ENCODE data around the gene STMND1.

Gene STMND1

DNA sequence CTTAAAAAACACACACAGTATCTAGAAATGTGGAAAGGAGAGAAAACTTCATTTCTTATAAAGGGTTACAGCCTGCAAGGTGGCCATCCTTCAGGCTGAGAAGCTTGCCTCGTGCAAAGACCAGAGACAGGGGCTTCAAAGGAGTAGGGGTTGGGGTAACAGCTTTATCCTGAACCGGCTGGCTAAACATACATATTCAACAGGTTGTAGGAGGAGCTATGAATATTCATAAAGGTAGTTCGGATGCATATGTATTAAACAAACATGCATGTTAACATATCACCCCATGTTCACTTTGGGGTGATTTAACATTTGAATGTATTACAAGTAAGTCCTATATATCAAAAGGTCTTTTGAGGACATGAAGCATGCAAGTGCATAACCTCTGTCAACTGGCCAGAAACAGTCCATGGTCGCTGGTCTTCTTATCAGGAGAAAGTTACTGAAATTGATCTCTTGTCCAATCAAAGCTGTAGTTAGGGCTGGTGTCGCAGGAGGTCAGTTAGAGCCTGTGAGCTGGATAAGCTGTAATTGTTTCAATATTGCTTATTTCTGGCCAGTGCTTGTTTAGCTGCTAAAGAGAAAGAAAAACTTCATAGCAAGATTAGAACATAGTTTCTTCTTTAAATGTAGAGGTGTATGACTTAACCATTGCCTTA, 2.3 kb upstream of the STMND1 start:
- no peak for DNase-seq

DNA sequence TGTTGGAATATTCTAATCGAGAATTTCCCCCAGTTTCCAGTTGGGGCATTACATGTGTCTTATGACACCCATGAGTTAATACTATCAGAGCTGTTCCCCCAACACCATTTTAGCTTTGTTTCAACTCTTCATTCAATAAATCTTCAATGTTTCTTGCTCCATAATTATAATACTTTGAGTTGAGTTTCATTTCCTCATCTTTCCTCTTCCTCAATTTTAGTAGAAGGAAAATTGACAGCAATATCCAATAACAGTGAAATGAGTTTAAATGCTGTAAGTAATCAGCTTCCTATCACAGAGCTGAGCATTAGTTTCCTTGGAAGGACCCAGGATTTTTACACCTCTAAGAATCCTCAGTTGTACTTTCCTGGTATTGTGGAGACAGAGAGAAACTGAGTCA, 1.0 kb upstream of the STMND1 start:
- no peak for DNase-seq

DNA sequence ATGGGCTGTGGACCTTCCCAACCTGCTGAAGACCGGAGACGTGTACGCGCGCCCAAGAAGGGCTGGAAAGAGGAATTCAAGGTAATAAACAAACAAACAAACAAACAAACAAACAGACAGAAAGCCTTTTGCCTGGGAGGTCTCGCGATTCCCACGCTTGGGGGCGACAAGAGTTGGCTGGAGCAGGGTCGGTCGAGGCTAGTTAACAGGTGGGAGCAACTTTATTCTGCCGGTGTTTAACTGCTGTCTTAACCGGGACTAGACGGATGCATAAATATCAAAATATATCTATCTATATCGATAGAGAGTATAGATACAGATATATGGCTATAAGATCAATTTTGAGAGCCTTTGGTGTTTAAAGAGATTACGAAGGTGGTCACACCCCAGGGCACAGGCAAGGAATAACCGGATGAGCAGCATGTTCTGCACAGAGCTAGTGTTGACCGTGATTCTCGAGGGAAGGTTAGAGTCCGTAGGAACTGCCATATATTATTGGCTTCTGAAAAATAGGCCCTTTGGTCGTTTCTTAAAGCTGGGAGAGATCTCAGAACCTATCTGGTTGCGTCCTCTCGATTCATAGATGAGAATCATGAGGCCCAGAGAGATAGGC, 514 bp downstream of the STMND1 start:
- DNase-seq, result no peak

DNA sequence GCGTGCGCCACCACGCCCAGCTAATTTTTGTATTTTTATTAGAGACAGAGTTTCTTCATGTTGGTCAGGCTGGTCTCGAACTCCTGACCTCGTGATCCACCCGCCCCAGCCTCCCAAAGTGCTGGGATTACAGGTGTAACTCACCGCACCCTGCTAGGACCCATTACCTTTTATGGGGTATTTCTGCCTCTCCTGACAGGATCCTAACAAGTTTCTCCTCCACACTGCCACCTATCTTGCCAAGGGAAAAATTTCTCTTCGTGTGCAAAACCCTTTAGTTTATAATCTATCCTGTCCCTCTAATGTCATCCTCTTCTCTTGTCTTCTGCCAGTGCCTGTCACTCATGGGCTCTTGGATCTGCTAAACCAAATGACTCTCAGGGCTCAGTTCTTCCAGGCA, 1.9 kb downstream of the STMND1 start:
- DNase-seq, result no peak

DNA sequence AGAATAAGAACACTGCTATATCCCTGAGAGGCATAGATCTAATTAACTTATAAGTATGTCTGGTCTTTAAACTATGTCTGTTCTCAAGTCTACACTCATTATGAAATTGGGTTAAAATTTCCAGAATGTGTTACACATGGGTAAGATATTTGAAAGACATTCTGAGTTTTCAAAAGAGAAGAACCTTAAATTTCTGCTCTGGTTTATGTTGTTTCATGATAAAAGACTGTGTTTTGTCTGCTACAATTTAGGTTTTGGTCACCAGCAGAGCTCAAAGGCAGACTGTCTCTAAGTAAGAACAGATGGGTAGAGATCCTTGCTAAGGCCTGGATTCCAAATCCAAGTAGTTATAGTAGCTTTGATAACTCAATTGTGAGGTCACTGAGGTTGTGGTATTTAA, 6.0 kb downstream of the STMND1 start:
- DNase-seq, result no peak

DNA sequence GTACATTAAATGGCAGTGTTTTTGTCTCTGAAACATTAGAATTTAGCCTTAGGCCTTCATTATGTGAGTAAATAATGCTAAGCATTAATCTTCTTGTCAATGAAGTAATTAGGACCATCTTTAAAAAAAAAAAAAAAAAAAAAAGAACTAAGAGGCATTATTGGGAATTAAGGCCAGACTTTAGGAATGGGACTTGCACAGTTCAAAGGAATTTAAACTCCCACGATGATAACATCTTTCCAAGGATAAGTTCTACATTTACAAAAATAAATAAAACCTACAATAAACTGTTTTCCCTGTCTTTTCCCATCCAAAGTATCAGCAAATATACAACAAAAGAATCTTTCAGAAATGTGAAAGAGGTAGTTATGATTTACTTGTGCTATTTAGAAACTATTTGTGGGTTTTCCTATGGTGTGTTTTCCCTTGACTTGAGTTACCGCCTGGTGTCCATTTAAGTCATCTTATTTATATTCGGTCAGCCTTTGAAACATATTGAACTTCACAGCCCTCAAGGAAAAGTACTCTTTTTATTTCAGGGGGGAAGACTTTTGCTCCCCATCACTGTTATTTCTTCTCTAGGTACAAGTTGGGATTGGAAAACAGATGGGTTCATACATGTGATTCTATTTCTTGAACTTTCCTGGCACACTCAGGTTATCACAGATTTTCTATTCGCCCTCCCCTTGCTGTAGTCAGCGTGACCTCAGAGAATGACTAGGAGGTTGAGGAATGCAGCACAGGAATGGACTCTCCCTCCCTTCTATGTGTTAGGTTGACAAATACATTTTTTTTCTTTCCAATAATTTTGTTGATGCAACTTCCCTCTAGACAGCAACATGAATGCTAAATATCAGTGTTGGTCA, 13.6 kb downstream of the STMND1 start:
- DNase-seq, result no peak

DNA sequence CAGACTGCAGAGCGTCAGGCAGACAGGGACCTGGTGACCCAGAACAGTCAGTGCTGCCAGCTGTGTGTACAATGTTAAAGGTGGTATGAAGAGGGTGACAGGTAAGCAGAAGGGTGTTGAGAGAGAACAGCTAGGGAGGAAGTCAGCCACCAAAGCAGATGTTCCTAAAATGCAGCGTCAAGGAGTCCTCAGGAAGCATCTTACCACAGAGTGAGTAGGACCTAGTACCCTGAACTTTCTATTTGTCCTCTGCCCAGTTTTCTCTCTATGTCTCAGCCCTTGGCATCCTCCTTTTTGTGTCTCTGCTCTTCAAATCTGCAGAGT, 14.2 kb downstream of the STMND1 start:
- no peak for DNase-seq

DNA sequence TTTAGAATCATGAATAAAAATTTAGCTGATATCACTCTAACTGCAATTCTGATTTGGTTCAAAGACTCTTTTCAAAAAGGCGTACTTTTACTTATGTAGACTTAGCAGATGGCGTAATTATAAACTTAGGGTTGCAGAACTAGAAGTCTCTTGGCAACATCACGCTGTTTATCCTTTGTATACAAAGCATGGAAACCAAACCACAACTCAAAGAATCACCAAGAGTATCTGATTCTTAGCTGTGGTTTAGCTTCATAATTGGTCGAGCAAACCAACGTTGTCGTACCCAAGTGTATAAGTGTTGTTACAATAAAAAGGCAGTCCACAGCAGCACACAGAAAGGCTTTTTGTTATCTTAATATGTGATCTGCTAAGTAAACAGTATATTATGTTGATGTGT, 18.2 kb downstream of the STMND1 start:
- no peak for DNase-seq

DNA sequence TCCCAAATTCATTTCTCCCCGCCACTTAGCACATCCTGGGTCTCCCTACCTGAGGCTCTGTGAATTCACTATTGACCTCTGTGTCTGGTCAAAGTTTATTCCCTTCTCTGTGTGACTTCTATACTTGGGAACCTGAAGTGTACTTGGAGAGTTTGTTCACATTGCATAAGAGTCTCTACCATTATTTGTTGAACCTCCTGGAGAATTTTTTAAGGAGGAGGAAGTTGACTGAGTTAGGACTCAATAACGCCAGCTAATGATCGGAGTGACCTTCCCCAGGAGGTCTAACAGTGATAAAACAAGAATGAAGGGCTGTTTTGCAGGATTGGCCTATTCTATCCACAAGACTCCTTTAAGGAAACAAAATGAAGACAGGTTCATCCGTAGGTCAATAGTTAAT, 23.6 kb downstream of the STMND1 start:
- no peak for DNase-seq

DNA sequence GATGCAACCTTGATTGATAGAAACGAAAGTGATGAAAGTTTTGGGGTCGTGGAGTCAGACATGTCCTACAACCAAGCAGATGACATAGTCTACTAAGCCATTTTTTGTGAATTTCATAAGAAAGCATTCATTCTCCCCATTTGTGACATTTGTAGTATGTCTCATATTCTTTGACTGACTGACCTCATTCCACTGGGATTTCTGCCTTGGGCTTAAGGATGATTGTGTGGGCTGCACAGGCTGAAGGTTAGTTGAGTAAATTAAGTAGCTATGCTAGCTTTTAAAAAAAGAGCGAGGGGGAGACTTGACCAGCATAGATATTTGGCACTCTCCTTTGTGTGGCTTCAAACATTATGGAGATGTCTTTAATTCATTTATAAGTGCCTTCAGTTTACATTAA, 28.9 kb downstream of the STMND1 start:
- DNase-seq, result no peak

DNA sequence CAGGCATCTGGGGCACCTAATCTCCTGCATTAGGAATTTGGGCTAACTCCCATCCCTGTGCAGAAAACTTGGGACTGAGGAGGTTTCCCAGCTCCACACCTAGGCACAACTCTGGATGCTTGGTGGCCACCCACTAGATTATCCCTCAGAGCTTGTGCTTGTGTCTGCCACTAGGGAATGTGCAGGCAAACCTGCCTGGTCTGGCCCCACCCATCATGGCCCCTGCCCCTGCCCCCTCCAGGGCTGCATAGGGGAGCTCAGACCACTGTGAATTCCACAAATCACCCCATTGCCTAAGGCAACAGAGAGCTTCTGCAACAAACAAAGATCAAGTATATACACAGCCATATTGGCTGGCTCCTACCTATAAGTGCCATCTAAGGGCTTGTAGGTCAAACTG, 31.1 kb downstream of the STMND1 start:
- DNase-seq, result no peak

DNA sequence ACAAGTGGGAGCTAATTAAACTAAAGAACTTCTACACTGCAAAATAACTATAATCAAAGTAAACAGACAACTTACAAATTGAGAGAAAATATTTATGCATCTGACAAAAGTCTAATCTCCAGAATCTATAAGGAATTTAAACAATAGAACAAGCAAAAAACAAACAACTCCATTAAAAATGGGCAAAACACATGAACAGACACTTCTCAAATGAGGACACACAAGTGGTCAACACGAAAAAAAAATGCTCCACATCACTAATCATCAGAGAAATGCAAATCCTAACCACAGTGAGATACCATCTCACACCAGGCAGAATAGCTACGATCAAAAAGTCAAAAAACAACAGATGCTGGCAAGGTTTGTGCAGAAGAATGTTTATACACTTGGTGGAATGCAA, 36.2 kb downstream of the STMND1 start:
- DNase-seq, result no peak

DNA sequence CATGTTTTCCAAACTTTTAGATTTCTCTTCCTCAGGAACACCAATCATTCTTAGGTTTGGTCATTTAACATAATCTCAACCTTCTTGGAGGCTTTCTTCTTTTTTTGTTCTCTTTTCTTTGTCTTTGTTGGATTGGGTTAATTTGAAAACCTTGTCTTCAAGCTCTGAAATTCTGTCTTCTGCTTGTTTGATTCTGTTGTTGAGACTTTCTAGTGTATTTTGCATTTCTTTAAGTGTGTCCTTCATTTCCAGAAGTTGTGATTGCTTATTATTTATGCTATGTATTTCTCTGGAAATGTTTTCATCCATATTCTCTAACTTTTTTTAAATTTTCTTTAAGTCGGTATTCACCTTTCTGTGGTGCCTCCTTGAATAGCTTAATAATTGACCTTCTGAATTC, 42.2 kb downstream of the STMND1 start:
- DNase-seq, result no peak

DNA sequence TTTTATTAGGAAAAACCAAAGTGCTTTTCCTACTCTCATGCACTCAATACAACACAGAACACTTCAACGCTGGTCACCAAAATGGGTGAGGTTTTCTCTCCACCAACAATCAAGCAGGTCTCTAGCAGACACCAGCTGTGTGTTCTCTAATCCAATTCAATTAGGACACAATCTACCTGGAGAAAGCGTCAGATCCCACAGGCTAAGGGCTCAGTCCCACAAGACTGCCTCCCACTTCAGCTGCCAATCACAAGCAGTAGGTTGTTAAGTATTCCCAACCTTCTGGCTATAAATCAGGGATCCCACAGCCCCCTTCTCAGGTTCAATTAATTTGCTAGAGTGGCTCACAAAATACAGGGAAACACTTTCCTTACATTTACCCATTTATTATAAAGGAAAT, 47.7 kb downstream of the STMND1 start:
- DNase-seq, result no peak

DNA sequence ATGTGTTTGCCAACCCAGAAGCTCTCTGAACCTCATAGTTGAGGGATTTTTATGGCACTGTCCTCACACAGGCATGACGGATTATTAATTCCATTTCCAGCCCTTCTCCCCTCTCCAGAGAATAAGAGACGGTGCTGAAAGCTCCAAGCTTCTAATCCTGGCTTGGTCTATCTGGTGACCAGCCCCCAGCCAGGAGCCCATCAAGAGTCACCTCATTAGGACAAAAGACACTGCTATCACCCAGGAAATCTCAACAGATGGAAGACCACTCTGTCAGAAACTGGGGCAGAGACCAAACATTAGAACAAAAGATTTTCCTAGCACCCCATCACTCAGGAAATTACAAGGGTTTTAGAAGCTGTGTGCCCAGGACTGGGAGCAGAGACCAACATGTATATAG, 48.2 kb downstream of the STMND1 start:
- no peak for DNase-seq

DNA sequence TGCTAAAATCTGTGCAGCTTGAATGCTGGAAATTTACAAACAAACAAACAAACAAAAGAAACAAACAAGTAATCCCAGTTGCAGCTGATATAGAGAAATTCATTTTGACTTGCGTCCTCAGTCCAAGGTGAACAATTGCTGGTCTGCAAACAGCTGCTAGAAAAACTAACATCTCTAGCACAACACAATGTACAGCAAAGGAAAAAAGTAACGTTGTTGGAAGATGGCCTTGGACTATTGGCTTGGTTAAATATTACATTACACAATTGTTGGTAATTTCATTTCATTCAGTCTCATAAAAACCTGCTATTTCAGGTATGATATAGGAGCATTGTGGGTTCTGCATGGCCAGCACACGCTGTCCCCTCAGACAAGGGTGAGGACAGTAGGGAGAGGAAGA, 50.0 kb downstream of the STMND1 start:
- no peak for DNase-seq

DNA sequence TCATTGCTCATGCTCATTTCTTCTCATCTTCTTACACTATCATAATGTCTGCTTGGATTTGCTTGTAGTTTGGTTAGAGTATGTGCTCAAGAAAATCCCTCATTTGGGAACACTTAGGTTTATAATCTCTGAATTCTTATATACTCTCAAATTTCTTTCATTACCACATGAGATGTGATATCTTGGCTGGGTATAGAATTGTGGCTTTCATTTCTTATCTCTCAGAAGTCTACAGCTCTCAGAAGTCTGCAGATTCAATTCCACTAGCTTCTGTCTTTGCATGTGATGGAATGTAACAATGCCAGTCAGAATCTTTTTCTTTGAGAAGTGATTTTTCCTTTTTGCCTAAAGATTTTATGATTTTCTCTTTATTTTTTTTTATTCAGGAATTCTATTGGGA, 50.9 kb downstream of the STMND1 start:
- no peak for DNase-seq

DNA sequence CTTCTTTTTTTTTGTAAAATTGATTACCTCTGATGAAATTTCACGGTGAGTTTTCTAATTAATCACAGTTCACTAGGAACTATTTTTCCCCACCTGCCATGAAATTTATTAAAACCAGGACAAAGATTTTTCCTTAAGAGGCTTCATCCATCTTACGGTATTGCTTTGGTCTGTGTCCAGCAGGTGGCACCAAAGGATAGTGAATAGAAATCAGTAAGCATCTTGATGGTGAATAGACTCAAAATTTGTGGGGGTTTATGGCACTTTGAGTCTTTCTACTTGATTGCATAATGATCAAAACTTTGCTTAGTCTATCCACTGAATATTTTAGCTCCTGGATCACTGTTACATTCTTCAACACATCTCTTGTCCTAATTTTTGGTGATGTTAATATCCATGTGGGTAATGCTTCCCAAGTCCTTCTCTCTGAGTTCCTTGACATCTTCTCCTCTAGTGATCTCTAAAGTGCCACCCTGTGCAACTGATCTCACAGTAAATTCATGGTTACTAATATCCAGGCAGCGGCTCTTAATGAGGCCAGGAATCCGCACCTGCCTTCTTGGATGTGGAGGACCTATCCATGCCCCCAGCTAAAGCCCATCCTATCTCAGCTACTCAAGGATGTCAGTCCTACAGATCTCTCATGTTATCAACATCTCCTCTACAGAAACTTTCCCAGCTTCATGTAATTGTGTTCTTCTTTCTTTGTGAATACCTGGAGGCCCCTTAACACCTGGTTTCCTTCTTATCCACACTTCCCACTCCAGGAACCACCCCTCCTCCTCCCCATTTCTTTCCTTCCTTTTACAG, 54.5 kb downstream of the STMND1 start:
- peak; percentile 66 for DNase-seq

DNA sequence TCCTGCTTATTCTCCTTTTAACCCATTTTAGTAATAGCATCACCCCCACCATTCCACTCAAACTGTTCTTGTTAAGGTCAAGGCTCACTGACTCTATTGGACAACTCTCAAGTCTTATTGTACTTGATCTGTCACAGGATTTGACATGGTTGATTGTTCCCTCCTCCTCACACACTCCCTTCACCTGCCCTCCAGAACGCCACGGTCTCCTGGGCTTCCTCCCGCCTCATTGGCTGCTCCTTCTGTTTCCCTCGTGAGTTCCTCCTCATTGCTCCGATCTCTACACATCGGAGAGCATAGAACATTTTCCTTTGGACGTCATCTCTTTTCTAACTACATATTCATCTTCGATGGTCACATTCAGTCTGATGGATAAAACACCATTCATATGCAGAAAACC, 55.1 kb downstream of the STMND1 start:
- DNase-seq, result no peak

DNA sequence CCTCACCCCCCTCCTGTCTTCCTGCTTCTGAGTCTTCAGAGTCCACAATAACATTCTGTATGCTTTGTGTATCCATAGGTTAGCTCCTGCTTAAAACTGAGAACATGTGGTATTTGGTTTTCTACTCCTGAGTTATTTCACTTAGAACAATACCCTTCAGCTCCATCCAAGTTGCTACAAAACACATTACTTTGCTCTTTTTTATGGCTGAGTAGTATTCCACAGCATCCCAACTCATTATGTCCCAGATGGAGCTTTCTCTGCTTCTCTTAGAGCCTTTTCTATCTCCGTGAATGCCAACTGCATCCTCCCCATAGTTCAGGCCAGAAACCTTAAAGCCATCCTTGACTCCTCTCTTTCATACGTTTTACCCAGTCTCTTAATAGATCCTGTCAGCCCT, 55.8 kb downstream of the STMND1 start:
- DNase-seq, result no peak

DNA sequence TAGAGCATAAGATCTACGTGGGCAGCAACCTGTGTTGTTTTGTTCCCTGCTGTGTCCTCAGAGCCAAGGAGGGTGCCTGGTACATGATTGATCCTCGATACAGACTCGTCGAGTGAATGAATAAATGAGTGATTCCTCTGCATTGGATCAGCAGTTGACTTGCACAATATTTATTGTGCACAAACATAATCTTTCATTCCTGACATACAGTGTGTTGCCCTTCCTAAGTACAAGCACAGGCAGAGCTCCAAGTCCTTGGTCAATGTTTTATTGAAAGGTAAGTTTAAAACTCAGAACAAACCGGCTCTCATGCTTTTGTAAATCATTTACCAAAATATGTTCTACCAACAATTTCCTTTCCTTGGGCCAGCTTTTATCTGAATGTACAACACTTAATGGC, 57.4 kb downstream of the STMND1 start:
- no peak for DNase-seq

DNA sequence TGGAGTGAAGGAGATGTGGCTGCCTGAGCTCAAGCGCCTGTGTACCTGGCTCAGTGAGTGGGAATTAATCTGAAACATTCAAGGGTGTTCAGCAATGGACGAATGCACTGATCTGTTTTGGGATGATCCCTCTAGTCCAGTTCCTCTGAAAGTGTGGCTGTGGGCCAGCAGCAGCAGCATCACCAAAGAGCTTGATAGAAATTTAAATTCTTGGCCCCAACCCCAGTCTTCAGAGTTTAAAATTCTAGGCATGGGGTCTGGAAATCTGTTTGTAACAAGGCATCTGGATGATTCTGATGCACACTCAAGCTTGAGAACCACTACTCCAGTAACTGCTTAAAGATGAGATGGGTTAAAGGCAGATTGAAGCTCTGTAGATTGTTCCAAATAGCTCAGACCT, 59.2 kb downstream of the STMND1 start:
- no peak for DNase-seq

DNA sequence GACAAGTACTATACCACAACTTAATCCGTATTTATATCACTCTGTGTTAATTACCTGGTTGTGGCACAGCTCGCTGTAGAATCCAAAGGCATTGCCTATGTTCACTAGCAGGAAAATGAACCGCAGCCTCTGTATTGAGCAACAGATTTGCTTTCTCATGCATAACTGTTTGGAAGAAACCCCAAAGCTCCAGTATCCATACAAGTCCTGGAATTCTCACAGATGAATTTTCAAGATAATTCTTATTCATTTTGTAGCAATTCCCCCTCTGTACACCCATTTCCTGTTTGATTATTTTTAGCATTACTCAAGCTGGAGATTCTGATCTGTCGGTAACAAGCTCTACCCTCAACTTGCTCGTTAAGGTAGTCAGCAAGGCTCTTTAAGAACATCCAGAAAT, 63.5 kb downstream of the STMND1 start:
- DNase-seq, result no peak

All from CD4-positive, alpha-beta T cell treated with Interleukin-10 for 1 hour (primary cell).